NCI-H226 (cell line): ENCODE measurements around the gene KLF13.

ENCODE experiments used
- DNase-seq: peaks from one replicate; pipeline ENCODE4 v3.0.0-alpha.2; 2015

The KLF13 gene

DNA sequence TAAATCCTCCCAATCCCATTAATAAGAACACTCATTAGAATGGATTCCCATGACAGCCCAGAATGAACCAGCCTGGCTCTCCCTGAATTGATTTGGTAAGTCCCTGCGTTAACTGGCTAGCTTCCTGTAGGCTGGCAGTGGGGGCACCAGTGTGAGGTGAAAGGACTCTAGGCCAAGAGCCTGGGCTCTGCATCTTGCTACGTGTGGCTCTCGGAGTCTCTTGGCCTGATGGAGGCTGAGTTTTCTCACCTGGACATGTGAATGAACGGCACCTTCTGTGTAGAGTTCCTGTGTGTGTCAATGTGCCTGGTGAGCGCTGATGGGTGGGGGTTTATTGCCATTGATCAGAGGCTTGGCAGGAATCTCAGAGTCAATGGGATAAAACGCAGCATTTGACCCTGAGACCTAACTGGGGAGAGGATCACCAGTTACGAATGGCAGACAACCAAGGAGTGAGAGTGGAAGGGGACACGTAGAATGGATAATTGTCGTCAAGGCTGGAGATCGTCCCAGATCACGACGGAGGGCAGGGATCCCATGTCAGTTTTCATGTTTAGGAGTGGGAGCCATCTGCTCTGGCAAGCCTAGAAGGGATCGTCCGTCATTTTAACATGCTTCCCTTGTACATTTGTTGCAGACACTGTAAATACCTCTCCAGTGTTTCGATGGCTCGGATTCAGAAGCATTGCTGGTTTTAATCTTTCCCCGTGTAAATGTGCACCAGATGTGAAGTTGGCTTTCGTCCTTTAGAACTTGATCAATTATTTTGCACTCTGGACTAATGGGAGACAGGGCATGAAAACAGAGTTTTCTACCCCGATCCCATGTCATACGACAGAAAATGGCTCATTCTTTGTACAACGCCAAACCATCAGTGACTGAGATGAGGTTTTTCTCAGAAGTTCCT lies 9.0 kb upstream of the KLF13 start:
- no peak for DNase-seq

DNA sequence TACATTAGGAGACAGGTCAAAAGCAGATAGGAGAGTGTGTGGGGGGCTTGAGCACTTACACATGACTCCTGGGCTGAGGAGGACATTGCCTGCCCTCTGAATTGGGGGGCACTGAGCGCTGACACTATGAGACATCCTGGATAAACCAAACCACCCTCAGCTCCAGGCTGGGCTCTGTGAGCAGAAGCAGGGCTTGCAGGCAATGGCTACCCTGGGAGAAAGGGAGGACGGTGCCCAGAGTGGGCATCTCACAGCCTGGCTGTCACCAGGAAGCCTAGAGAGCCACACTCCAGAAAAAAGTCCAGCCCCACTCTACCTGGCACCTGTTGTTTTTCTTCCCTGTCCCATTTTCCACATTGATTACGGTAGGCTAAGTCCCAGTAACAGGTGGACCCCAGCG lies 8.2 kb upstream of the KLF13 start:
- no peak for DNase-seq

DNA sequence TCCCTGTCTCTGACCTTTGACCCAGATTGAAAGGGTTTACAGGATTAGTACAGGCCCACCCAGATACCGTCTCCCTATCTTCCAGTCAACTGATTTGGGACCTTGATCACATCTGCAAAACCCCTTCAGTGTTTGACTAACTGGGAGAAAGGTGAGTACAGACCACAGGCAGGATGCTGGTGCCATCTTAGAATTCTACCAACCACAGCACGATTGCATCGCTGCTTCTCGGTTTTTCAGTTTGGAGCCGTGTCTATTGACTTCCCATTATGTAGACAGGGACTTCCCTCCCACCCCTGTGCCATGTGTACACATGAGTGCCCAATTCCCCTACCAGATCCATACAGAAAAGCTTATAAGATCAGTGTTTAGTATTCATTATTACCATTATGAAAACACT lies 6.6 kb upstream of the KLF13 start:
- DNase-seq, result no peak

DNA sequence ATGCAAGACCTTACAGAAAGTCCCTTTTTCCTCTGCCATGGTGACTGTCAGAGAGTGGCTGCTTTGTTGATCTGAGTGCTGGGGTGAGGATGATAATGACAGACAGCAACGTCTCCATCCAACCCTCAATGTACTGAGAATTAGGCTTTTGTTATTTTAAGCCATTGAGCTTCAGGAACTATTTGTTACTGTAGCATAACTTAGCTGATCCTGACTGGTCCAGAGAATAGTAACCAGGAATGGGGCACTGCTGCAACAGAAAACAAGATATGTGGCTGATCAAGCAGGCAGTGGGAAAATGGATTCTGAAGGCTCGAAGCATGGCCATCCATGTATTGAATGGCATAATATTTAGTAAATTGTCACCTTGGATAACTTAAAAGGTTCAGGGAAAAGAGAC lies 5.2 kb upstream of the KLF13 start:
- no peak for DNase-seq

DNA sequence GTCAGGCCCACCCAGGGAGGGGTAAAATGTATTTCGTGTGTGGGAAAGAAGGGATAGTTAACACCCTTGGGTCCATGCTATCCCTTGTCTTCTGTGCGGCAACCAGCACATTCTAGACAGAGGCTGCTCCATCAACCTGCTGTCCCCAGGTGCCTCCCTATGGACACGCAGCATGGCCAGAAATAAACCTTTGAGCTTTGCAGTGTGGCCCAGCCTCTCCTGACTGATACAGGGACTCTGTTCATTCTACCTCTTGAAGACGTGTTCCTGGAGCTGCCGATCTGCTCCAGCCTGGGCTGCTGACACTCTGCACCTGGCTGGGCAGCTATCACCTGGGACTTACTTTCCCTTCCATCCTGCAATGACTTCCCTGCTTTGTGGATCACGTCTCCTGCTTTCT lies 4.1 kb upstream of the KLF13 start:
- DNase-seq, result no peak

DNA sequence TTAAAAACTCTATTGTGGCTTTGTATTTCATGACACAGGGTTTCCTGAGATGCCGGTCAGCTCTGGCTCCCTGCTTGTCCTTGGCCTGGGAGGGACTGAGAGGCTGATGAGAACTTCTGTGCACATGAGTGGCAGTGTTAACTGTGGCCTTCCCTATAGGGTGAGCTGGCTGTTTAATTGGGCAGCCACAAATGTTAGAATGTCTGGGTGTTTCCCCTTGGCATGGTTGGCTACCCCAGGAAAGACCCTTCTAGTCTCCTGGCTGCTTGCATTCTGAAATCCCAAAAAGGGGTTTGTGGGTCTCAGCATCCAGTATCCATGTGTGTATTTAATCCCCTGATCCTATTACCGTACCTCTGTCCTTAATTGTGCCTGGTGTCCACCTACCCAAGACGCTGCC lies 3.0 kb upstream of the KLF13 start:
- no peak for DNase-seq

DNA sequence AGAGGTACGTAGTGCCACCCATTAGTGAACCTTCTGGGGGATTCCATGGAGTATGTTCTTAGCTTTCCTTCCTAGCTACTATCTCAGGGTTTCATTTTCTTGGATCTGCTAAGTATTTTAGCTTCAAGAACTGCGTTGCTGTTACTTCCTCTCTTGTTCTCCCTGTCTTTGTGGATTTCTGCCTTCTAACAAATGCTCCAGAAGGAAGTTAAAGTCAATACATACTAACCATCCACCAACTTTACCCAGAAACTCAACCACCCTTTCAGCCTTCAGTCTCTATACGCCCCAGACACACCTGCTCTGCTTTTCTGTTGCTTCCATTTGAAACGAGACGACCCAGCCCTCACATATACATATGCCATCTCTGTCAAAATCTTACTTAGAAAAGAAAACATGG lies 2.4 kb upstream of the KLF13 start:
- no peak for DNase-seq

DNA sequence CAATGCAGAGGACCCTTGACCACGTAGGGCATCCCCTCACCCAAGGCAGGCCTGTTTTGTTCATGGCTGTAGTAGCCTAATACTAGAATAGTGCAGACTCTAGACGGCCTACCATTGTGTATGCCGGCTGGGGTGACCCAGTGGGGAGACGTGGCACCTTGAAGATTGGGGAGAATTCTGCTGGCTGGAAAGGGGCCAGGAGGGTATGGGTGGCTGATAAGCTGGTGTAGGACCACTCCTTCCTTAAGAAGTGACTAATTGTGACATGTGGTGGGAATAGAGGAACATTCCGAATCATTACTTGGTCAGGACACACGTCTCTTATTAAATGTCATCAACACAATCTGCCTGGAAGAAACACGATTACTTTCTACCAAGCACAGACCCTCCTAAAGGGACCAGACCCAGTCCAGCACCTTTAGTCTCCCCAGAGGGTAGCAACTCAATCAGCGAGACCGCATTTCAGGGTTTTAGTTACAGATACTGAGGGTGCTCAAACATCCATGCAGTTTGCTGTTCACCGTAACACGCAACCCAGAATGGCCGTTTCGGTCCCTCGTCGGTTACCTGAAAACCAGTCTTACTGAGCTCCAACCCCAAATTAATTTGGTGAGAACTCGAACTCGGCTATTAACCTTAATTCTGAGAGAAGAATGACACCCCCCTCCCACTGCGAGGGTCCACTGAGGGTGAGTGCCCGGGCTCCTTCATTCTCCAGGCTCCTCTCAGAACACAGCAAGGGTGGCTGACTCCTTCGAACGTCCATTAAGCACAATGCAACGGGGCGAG lies 1.6 kb upstream of the KLF13 start:
- no peak for DNase-seq

DNA sequence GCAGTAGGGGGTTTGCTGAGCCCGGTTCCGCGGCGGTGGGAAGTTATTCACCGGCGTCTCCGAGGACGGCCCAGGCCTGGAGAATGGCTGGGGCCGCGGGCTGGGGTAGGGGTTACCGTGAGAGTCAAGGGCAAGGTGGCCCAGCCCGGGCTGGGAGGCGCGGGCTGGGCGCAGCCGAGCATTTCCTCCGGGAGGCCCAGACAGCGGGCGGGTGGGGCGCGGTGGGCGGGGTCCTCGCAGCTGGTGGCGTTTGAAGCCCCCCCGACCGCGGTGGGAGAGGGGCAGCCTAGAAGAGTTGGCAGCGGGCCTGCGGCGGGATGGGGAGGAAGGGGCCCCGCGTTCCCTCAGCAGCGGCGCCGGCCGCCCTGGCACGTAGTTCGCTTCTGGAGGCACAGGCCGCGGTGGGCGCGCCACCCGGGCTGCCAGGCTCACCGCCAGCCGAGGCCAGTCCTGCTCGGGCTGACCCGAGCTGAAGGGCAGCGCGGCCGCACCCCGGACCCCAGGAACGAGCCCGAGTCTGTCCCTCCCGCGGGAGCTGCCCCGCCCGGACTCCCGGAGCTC lies 960 bp upstream of the KLF13 start:
- no peak for DNase-seq

DNA sequence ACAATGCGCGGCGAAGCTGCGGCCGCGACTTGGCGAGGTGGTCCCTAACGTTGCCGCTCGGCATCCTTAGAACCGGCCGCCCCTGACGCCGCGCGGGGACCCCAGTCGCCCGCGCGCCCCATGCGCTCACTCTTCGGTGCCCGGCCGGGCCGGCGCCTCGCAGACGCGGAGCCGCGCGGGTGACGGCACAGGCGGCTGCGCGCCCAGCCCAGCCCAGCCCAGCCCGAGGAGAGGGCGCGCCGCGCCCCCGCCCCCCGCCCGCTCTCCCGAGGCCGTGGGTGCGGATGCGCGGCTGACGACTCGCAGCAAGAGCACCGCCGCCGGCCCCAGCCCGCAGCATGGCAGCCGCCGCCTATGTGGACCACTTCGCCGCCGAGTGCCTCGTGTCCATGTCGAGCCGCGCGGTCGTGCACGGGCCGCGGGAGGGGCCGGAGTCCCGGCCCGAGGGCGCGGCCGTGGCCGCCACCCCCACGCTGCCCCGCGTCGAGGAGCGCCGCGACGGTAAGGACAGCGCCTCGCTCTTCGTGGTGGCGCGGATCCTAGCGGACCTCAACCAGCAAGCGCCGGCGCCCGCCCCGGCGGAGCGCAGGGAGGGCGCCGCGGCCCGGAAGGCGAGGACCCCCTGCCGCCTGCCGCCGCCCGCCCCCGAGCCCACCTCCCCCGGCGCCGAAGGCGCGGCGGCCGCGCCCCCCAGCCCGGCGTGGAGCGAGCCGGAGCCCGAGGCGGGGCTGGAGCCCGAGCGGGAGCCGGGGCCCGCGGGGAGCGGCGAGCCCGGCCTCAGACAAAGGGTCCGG lies 437 bp downstream of the KLF13 start:
- DNase-seq, result peak; percentile 30

DNA sequence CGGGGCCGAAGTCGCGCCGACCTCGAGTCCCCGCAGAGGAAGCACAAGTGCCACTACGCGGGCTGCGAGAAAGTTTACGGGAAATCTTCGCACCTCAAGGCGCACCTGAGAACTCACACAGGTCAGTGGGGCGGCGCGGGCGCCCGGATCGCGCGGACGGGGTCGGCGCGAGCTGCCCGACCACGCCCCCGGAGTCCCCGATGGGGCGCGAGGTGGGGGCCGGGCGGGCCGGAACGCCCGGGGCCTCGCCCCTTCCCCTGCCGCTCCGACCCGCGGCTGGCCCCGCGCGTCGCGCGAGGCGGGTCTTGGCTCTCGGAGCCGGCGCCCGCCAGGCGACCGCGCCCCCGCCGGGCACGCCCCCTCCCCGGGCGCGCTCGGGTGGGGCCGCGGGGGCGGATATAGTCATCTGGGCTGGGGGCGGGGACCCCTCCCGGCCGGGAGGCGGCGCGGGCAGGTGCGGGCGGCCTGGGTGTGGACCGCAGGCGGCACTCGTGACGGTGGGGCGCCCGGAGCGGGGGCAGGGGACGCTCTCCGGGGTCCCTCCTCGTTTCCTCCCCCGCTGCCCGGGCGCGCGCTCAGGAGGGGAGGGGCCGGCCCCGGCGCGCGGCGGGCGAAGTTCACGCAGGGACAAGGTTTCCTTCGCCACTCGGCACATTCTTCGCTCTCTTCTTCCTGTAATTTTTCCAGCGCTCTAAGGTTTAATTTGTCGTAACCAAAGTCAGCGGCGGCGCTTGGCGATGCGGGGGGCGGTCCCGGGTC lies 1.2 kb downstream of the KLF13 start:
- DNase-seq, result peak; percentile 19

DNA sequence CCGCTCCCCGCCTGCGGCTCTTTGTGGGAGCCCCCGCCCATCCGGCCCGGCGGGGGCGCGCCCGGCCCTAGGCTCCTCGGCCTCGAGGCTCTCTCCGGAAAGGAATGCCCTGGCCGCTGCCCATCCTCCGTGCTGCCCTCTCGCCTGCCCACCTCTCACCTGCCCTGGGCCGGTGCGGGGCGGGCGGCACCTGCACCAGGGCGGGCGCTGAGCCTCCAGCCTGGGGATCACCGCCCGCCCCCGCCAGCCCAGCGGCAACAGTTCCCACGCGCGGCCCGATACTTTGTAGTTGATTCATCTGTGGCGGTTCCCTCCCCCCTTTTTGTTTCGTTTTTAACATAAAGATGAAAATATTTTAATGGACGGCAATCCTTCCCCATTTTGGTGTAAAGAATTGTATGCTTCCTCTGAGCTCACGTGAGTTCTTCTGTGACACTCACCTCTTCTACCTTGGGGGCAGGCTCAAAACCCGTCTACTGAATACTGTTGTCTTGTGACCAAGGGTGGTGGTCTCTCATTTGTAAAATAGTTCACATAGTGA lies 1.9 kb downstream of the KLF13 start:
- peak; percentile 11 for DNase-seq

DNA sequence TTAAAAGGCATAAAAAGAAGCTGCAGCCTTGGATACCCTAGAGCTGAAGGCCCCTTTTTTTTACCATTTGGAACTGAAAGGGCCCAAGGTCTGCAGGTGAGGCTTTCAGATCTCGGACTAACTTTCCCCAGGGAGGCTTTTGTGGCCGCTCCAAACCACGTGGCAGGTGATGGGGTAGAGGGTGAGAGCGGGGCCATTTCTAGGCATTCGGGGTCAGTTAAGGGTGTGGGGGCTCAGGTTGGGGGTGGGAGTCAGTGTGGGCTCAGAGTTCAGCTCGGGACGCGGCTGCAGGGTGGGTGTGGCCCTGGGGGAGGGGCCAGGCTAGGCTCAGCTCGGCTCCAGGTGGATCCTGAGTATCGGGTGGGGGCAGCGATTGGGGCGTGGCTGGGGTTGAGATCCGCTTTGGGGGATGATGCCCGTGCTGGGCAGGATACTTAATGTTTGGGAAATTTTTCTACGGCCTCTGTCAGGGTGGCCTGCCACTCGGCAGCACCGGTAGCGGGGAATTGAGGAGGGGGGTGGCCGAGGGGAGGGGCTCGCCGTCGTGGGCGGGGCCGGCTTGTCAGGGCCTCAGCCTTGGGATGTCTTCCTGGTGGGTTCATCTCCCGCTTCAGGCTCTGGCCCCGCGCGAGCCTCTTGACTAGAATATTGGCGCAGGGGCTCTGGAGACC lies 2.5 kb downstream of the KLF13 start:
- DNase-seq, result no peak

DNA sequence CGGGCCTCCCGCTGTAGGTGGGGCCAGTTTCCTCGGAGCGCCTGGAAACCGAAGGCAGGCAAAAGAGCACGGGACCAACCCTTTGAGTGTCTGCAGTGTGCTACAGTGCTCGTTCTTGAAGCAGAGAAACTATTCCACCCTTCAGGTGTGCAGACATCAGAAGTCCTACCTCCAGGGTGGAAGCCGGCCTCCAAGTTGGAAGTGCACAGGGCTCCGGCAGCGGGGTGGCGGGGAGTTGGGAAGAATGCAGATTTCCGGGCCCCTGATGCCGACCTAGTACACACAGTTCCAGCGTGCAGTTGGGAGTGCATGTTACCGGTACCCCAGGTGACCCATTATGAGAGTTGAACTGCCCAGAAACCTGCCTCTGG lies 3.0 kb downstream of the KLF13 start:
- DNase-seq, result no peak

DNA sequence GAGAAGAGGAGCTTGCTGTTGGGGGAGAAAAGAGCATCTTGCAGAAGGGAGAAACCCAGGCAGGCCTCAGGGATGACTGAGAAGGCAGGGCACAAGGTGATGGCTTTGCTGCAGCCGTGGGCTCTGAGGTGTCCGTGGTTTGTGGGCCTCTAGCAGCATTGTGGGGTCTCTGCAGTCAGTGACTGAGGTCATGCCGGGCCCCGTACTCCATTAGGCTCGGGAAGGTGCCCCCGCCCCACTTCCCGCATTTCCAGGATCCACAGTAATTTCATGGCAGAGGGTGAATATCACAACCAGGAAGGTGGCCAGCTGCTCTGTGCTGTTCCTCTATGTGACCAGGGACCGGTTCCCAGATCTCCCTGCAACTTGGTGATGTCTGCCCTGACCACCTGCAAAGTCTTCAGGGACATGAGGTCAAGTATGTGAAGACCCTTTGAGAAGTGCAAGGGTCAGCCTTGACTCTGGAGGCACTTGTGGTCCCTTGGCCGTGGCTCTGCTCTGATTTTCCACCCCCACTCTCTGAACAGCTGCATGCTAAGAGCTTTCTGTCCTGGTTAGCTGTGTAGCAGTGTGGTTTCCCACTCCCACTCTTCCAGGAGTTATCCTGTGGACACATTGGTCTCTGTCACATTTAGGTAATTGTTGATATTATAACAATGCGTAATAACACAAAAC lies 3.6 kb downstream of the KLF13 start:
- DNase-seq, result no peak

DNA sequence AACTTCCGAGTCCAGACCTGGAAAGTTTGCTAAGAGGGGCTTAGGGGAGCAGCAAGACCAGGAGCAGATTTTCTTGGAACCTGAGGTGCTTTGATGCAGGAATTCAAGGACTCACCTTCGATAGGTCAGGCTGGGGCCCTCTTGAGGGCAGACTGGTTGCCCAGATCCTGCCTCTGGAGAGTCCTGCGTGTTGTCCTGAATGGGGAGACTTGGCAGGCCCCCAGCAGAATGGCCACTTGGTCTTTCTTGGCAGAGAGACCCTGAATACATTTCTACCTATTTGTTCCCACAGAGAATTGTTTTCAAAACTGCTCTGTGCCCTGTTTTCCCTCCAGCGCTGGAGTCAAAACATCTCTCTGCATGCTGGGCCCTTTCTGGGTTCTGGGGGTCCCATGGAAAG lies 4.2 kb downstream of the KLF13 start:
- DNase-seq, result no peak

DNA sequence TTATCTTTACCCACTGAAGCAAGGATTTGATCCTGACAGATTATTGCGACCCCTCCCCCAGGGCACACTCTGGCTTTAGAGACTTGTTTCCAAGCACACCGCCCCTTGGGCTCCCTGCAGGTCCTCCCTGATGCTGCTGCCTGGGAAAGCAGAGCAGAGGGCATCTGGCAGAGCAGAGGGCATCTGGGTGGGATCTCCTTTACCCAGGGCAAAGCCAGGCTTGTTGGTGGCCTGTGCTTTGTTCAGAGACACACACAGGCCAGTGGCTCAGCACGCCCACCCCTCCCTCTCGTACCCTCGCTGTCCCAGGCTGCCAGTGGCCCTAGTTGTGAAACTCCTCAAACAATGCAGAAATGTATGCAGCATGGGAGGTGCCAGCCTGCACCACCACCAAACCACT lies 4.8 kb downstream of the KLF13 start:
- DNase-seq, result no peak

DNA sequence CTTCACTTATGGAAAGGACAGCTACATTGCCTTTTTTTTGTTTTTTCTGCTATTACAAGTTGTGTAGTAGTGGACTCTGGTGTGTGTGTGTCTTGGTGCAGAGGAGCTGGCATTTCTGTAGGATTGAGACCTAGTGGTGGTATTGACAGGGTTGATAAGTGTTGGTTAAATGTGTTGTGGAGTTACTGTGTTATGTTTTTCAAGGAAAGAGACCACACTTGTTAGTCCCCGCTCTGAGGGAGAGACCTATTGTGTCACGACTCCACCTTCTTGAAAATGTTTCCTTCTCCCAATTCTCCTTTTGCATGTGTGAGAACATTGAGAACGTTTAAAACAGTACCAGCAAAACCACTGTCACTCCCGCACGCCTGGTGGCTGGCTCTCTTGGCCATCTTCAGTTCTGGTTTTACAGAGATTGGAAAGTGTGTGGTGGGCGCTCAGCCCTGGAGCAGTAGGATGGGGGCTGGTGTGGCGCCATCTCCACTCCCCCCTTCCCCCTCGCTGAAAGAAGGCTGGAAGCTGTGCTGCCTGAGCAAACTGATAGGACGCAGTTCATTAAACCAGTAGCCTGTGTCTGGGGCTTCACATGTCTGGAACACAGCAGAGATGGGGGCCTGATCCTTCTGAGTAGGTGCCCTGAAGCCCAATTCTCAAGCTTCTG lies 5.5 kb downstream of the KLF13 start:
- DNase-seq, result no peak

DNA sequence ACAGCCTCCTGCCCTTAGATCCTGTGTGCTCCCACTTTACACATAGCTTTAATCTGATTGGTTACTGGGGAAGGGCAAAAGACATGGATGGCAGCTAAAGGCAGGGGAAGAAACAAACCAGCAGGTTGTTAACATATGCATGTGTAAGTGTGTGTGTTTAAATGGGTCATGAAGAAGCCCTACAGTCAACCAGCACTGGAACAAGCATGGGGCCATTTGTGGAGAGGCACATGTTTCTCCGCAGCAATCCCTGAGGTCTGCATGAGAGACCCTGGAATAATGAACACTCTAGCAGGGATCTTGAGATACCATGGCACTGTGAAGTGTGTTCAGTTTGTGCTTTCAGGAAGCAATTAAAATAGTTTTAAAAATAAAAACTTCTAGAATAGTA lies 6.0 kb downstream of the KLF13 start:
- no peak for DNase-seq

DNA sequence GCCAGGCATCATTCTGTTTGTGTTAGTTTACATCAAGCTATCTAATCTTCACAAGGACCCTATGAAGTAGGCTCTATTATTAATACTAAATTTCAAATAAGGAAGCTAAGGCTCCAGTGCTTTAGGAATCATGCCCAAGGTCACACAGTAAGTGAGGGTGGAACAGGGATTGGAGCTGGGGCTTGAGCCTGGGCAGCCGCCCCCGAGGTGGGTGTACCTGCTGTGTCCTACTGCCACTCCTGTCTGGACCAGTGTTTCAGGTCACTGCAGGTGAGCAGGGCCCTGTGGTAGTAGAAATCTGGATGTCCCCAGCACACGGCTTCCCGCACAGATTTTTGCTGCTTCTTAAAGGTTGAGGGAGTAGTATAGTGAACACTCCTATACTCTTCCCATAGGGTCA lies 6.5 kb downstream of the KLF13 start:
- no peak for DNase-seq
